ENCODE results near the gene DEPP1.

GRCh38 chr10:44982114-44982460, 3.5 kb upstream of the DEPP1 start:
- TF ChIP-seq CTCF (IDR thresholded peaks at IDR 0.05) = no peak
- TF ChIP-seq POLR2A (IDR thresholded peaks at IDR 0.05) = no peak
